VCaP (cell line): ENCODE data around the gene NPB.

Source experiments
- H3K27ac ChIP-seq: fragments of 450-650 bp; 2 replicates; pipeline ENCODE4 v1.5.1; 2017
- CTCF ChIP-seq: fragments of 450-650 bp; conservative IDR thresholded peaks from 2 replicates; pipeline ENCODE4 v1.5.1; 2017; ENCODE audit warnings: mild to moderate bottlenecking, moderate library complexity

The NPB gene

GRCh38 chr17:81898029-81898866, 3.8 kb upstream of the NPB start:
- TF ChIP-seq CTCF = no peak
- H3K27ac ChIP-seq = no peak overlapping the region

GRCh38 chr17:81898885-81899284, 3.2 kb upstream of the NPB start:
- H3K27ac ChIP-seq = no peak overlapping the region
- TF ChIP-seq CTCF = no peak

GRCh38 chr17:81899514-81900166, 2.4 kb upstream of the NPB start:
- no peak for TF ChIP-seq CTCF
- no peak overlapping the region for H3K27ac ChIP-seq

GRCh38 chr17:81900181-81900820, 1.7 kb upstream of the NPB start:
- H3K27ac ChIP-seq = no peak overlapping the region
- no peak for TF ChIP-seq CTCF

GRCh38 chr17:81901167-81902022, 643 bp upstream of the NPB start:
- TF ChIP-seq CTCF = no peak
- H3K27ac ChIP-seq = peak overlapping the region; percentile 60; the same call in 1 of the 2 replicates

- TF ChIP-seq CTCF = no peak
- peak overlapping the region; percentile 60; the same call in 1 of the 2 replicates for H3K27ac ChIP-seq
These were observed 796 bp downstream of the NPB start for GRCh38 chr17:81902653-81903414.
